Stimulated activated naive B cell treated with anti-CD40 and anti-IgM and Interleukin-4, amounts not matched to agents 10 μg/mL and 1 μg/mL and 100 μg/mL, for 72 hours (primary cell): Measurements from ENCODE around the gene ABCA7.
A peak's percentile ranks its signal among the peaks of the same experiment; 100 is the strongest.

Experiments used
- ATAC-seq, 2 donors: fragments of 150-1000 bp; cut with Tn5 transposase; replicated peaks; 2 replicates each; pipeline ENCODE4 v1.10.0; 2021; ENCODE audit warnings: moderate library complexity in 1 of 2
- DNase-seq: peaks from one replicate; pipeline ENCODE4 v3.0.0; 2021
- H3K27ac Mint-ChIP-seq: one replicate; pipeline ENCODE4 v1.8.0; 2022; ENCODE audit warnings: mild to moderate bottlenecking, mixed read lengths
- H3K27me3 Mint-ChIP-seq, 2 donors: one replicate each; pipeline ENCODE4 v1.8.0; 2022; ENCODE audit warnings: mixed read lengths in 2 of 2
- H3K36me3 Mint-ChIP-seq, 2 donors: one replicate each; pipeline ENCODE4 v1.8.0; 2022; ENCODE audit warnings: mixed read lengths in 2 of 2, mild to moderate bottlenecking in 1 of 2
- H3K4me1 Mint-ChIP-seq, 2 donors: one replicate each; pipeline ENCODE4 v1.8.0; 2022; ENCODE audit warnings: mixed read lengths in 2 of 2, mild to moderate bottlenecking in 1 of 2
- H3K4me3 Mint-ChIP-seq, 2 donors: one replicate each; pipeline ENCODE4 v1.8.0; 2022; ENCODE audit warnings: mild to moderate bottlenecking in 2 of 2, mixed read lengths in 2 of 2, moderate library complexity in 1 of 2
- H3K9me3 Mint-ChIP-seq, 2 donors: one replicate each; pipeline ENCODE4 v1.8.0; 2022; ENCODE audit warnings: mixed read lengths in 2 of 2, mild to moderate bottlenecking in 1 of 2

The ABCA7 gene

GRCh38 chr19:996051-996838 is 43.7 kb upstream of the ABCA7 start:
- Mint-ChIP-seq H3K9me3 (peaks cover 0 to 4% of the 10 kb centered on the region in 2 donors), H3K27ac (peak overlapping the region; percentile 73), H3K27me3 (peaks cover 30 to 40% of the 10 kb centered on the region in 2 donors), H3K36me3 (peaks cover 8 to 32% of the 10 kb centered on the region in 2 donors), H3K4me3 (peak overlapping the region in 1 of 2 donors; percentile 32), H3K4me1 (peaks cover 14 to 17% of the 10 kb centered on the region in 2 donors)
- ATAC-seq (peak; percentile 29 to 48), DNase-seq (peak; percentile 41)

GRCh38 chr19:998064-998463 is 41.8 kb upstream of the ABCA7 start:
- H3K4me1 Mint-ChIP-seq, result peaks cover 18 to 24% of the 10 kb centered on the region in 2 donors
- H3K27me3 Mint-ChIP-seq, result peaks cover 38 to 53% of the 10 kb centered on the region in 2 donors
- H3K4me3 Mint-ChIP-seq, result no peak overlapping the region

DNA sequence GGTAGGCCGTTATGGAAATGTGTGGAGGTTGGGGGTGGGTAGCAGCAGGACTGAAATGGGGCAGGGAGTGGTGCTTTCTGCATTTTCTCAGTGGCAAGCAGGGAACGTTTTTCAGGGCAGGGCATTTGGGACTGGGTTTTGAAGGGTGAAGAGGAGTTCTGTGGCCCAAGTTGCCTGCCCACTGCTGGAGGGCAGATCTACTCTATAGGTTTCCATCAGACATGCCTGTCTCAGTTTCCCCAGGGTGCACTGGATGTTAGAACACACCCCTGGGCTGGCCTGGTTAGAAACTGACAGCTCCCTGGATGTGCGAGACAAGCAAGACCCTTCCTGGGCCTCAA is 40.6 kb upstream of the ABCA7 start:
- H3K4me3 Mint-ChIP-seq, result peak overlapping the region; percentile 52 to 69
- H3K27ac Mint-ChIP-seq, result peak overlapping the region; percentile 84
- H3K4me1 Mint-ChIP-seq, result peaks cover 23 to 24% of the 10 kb centered on the region in 2 donors
- H3K9me3 Mint-ChIP-seq, result peaks cover 0 to 4% of the 10 kb centered on the region in 2 donors
- peaks cover 4 to 20% of the 10 kb centered on the region in 2 donors for H3K36me3 Mint-ChIP-seq
- no peak for ATAC-seq
- H3K27me3 Mint-ChIP-seq, result peaks cover 38 to 58% of the 10 kb centered on the region in 2 donors
- DNase-seq, result no peak

More at GRCh38 chr19:998064-998463, 41.8 kb upstream of the ABCA7 start:
- Mint-ChIP-seq H3K27ac (no peak overlapping the region), H3K36me3 (peaks cover 5 to 30% of the 10 kb centered on the region in 2 donors), H3K9me3 (peaks cover 0 to 4% of the 10 kb centered on the region in 2 donors)
- DNase-seq (no peak), ATAC-seq (no peak)

GRCh38 chr19:1000095-1000494 is 39.8 kb upstream of the ABCA7 start, which contains the start of gene GRIN3B:
TSS of gene GRIN3B (plus strand) at chr19:1000419. CDS start at chr19:1000438, 19 bp downstream.
- H3K27me3 Mint-ChIP-seq, result peaks cover 38 to 58% of the 10 kb centered on the region in 2 donors
- peak within 1 kb of the TSS; percentile 84 for H3K27ac Mint-ChIP-seq
- H3K4me1 Mint-ChIP-seq, result peaks cover 23 to 25% of the 10 kb centered on the region in 2 donors
- peak; percentile 38 for DNase-seq
- peak; percentile 51 to 66 for ATAC-seq
- H3K36me3 Mint-ChIP-seq, result peaks cover 6 to 18% of the 10 kb centered on the region in 2 donors
- H3K4me3 Mint-ChIP-seq, result peak within 1 kb of the TSS; percentile 52 to 73
- peaks cover 0 to 4% of the 10 kb centered on the region in 2 donors for H3K9me3 Mint-ChIP-seq

DNA sequence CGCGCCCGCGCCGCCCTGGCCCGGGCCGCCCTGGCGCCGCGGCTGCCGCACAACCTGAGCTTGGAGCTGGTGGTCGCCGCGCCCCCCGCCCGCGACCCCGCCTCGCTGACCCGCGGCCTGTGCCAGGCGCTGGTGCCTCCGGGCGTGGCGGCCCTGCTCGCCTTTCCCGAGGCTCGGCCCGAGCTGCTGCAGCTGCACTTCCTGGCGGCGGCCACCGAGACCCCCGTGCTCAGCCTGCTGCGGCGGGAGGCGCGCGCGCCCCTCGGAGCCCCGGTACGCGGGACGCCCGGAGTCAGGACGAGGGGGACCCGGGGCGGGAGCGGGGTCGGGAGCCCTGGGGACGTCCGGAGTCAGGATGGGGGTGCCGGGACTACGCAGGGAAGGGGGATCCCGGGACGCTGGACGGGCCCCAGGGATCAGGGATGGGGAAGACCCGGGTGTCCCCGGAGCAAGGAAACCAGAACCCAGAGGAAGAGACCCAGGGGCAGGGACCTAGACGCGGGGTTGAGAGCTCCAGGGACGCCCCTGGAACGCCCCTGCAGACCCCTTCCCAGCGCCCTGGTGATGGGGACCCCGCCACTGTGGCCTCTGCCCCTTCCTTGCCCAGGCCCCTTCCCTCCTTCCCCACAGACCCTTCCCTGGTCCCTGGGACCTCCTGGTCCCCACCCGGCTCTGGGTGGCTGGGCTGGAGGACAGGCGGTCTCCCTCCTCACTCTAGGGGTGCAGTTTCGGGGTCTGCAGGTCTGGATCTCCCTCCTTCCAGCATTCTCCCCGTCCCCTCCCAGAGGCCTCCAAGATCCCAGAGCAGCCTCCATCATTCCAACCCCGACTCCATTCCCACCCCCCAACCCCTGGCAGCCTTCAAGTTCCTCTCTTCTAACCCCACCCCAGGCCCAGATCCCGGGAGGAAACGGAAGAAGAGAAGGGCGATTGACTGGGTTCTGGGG is 39.0 kb upstream of the ABCA7 start:
- DNase-seq (no peak), ATAC-seq (no peak)
- H3K36me3 Mint-ChIP-seq, result peaks cover 7 to 17% of the 10 kb centered on the region in 2 donors
- peaks cover 23 to 29% of the 10 kb centered on the region in 2 donors for H3K4me1 Mint-ChIP-seq
- peaks cover 38 to 58% of the 10 kb centered on the region in 2 donors for H3K27me3 Mint-ChIP-seq
- H3K9me3 Mint-ChIP-seq, result peaks cover 0 to 4% of the 10 kb centered on the region in 2 donors
- H3K4me3 Mint-ChIP-seq, result peak overlapping the region; percentile 51 to 73
- peak overlapping the region; percentile 25 for H3K27ac Mint-ChIP-seq

- Mint-ChIP-seq H3K36me3 (peaks cover 11 to 14% of the 10 kb centered on the region in 2 donors), H3K27me3 (peaks cover 31 to 51% of the 10 kb centered on the region in 2 donors), H3K4me3 (peak overlapping the region in 1 of 2 donors; percentile 73)
These were observed 38.3 kb upstream of the ABCA7 start for GRCh38 chr19:1001538-1002166.

GRCh38 chr19:1002600-1002999 is 37.3 kb upstream of the ABCA7 start:
- ATAC-seq, result no peak
- H3K27me3 Mint-ChIP-seq, result peaks cover 27 to 41% of the 10 kb centered on the region in 2 donors
- H3K4me1 Mint-ChIP-seq, result peaks cover 23 to 28% of the 10 kb centered on the region in 2 donors
- peaks cover 17 to 21% of the 10 kb centered on the region in 2 donors for H3K36me3 Mint-ChIP-seq
- no peak for DNase-seq
- H3K4me3 Mint-ChIP-seq, result no peak overlapping the region
- peaks cover 0 to 4% of the 10 kb centered on the region in 2 donors for H3K9me3 Mint-ChIP-seq
- H3K27ac Mint-ChIP-seq, result peak overlapping the region; percentile 21

More at GRCh38 chr19:1001538-1002166, 38.3 kb upstream of the ABCA7 start:
- DNase-seq, result peak; percentile 54
- Mint-ChIP-seq H3K27ac (no peak overlapping the region), H3K9me3 (peaks cover 0 to 4% of the 10 kb centered on the region in 2 donors), H3K4me1 (peaks cover 18 to 22% of the 10 kb centered on the region in 2 donors)
- peak; percentile 65 to 70 for ATAC-seq

GRCh38 chr19:1003283-1003682 is 36.6 kb upstream of the ABCA7 start:
- Mint-ChIP-seq H3K4me3 (no peak overlapping the region), H3K4me1 (peaks cover 23 to 28% of the 10 kb centered on the region in 2 donors), H3K36me3 (peaks cover 17 to 23% of the 10 kb centered on the region in 2 donors), H3K27ac (no peak overlapping the region), H3K27me3 (peaks cover 21 to 34% of the 10 kb centered on the region in 2 donors), H3K9me3 (peaks cover 0 to 4% of the 10 kb centered on the region in 2 donors)
- no peak for ATAC-seq
- no peak for DNase-seq

DNA sequence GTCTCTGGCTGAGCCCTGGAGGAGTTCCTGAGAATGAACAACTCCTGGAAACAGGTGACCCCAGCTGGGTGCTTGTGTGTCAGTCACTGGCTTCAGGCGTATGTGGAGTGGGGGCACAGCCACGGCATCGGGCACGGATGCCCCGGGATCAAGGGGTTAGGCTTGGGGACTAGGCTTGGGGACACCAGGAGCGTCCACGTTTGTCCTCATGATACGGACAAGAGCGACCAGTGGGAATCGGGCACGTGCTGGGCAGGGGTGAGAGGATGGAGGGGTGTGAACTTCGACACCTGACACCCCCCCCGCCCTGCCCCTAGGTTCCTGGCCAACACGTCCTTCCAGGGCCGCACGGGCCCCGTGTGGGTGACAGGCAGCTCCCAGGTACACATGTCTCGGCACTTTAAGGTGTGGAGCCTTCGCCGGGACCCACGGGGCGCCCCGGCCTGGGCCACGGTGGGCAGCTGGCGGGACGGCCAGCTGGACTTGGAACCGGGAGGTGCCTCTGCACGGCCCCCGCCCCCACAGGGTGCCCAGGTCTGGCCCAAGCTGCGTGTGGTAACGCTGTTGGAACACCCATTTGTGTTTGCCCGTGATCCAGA is 35.6 kb upstream of the ABCA7 start:
- Mint-ChIP-seq H3K27me3 (peaks cover 14 to 26% of the 10 kb centered on the region in 2 donors), H3K27ac (peak overlapping the region; percentile 63), H3K36me3 (peaks cover 17 to 23% of the 10 kb centered on the region in 2 donors), H3K4me3 (no peak overlapping the region), H3K9me3 (peaks cover 0 to under 1% of the 10 kb centered on the region in 2 donors), H3K4me1 (peaks cover 19 to 22% of the 10 kb centered on the region in 2 donors)
- ATAC-seq, result no peak
- DNase-seq, result no peak

DNA sequence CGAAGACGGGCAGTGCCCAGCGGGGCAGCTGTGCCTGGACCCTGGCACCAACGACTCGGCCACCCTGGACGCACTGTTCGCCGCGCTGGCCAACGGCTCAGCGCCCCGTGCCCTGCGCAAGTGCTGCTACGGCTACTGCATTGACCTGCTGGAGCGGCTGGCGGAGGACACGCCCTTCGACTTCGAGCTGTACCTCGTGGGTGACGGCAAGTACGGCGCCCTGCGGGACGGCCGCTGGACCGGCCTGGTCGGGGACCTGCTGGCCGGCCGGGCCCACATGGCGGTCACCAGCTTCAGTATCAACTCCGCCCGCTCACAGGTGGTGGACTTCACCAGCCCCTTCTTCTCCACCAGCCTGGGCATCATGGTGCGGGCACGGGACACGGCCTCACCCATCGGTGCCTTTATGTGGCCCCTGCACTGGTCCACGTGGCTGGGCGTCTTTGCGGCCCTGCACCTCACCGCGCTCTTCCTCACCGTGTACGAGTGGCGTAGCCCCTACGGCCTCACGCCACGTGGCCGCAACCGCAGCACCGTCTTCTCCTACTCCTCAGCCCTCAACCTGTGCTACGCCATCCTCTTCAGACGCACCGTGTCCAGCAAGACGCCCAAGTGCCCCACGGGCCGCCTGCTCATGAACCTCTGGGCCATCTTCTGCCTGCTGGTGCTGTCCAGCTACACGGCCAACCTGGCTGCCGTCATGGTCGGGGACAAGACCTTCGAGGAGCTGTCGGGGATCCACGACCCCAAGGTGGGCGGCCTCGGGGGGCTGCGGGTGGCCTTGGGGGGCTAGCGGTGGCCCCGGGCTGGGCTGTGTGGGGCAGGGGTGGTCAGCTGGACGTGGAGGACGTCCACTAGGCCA is 34.9 kb upstream of the ABCA7 start:
- no peaks in the 10 kb centered on the region for H3K9me3 Mint-ChIP-seq
- DNase-seq, result no peak
- H3K36me3 Mint-ChIP-seq, result peaks cover 19 to 30% of the 10 kb centered on the region in 2 donors
- ATAC-seq, result no peak
- peak overlapping the region in 1 of 2 donors; percentile 40 for H3K4me3 Mint-ChIP-seq
- peak overlapping the region; percentile 10 for H3K27ac Mint-ChIP-seq
- H3K4me1 Mint-ChIP-seq, result peaks cover 19 to 21% of the 10 kb centered on the region in 2 donors
- peaks cover 11 to 24% of the 10 kb centered on the region in 2 donors for H3K27me3 Mint-ChIP-seq

- DNase-seq, result no peak
- Mint-ChIP-seq H3K36me3 (peaks cover 24 to 36% of the 10 kb centered on the region in 2 donors), H3K27me3 (peaks cover 6 to 13% of the 10 kb centered on the region in 2 donors), H3K4me3 (no peak overlapping the region), H3K4me1 (peaks cover 12 to 15% of the 10 kb centered on the region in 2 donors), H3K9me3 (no peaks in the 10 kb centered on the region), H3K27ac (peak overlapping the region; percentile 92)
- no peak for ATAC-seq
These were observed 33.1 kb upstream of the ABCA7 start for GRCh38 chr19:1006711-1007398.
